Inflammatory macrophage (primary cell): ENCODE measurements around the gene DCK.
"Not testable (repeated sequence)": the region's sequence is repeated elsewhere in the genome, so short reads cannot be mapped to it uniquely, and the experiment has no call there.

Experiments used
- DNase-seq, 2 donors: peaks; one replicate each; pipeline ENCODE4 v3.0.0-alpha.2; 2020 to 2022
- total RNA-seq, 18 experiments: gene quantifications; one replicate each; lab custom pipeline; 2026; ENCODE audit warnings: mixed read lengths in 6 of 18, inconsistent platforms in 2 of 18; lab: John Stamatoyannopoulos, UW

The DCK gene
- 19.9 to 82.6 (median 47.7) reads per million in 18 experiments for total RNA-seq

DNA sequence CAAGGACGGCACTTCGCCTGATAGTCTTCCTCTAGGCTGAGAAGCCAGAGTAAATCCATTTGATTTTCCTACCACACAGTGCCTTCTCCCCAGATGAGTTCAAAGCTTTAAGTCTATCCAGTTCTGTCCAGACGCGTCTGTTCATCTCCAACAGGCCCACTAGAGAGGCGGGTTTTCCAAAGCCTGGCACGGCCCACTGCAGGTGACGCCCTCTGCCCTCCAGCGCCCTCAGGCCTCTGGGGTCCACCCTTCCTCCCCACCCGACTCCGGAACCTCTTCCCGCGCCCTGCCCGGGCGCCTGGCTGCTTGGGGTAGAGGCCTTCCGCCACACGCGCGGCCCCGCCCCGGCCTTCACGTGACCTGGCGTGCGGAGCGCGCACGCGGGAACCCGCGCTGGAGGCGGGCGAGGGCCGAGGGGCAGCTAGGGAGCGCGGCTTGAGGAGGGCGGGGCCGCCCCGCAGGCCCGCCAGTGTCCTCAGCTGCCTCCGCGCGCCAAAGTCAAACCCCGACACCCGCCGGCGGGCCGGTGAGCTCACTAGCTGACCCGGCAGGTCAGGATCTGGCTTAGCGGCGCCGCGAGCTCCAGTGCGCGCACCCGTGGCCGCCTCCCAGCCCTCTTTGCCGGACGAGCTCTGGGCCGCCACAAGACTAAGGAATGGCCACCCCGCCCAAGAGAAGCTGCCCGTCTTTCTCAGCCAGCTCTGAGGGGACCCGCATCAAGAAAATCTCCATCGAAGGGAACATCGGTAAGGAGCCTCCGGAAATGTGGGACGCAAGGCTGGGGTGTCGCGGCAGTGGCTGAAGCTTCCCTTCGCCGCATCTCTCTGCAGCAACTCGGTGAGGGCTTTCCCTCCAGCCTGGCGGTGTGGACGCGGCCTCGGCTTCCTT lies at the start of gene DCK:
TSS of gene DCK (plus strand) at position 469 of the 888 bp plus-strand sequence. CDS start at position 656, 187 bp downstream.
- DNase-seq = peak; percentile 92 to 94

DNA sequence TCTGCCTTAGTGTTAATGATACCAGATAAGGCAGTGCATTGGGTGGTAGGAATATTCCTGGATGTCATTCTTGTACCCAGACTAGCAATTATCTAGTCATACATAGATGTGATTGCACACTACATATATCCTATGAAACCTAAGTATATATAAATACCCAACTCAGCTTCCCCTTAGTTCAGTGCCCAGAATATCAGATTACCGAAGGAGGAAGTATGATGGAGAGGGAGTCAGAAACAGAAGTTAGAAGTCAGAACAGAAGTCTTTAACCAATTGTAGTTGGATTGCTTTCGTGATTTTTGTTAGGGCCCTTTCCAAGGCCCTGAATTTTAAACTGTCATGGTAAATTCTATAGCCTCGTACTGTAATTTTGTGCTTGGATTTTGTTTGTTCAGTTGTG lies 48.4 kb upstream of the DCK start:
- peak; percentile 64 to 90 for DNase-seq

- no peak for DNase-seq
These were observed 47.9 kb upstream of the DCK start for GRCh38 chr4:70945452-70946055.

- DNase-seq = peak; percentile 75 to 94
These were observed 46.5 kb upstream of the DCK start for GRCh38 chr4:70946939-70947338.

DNA sequence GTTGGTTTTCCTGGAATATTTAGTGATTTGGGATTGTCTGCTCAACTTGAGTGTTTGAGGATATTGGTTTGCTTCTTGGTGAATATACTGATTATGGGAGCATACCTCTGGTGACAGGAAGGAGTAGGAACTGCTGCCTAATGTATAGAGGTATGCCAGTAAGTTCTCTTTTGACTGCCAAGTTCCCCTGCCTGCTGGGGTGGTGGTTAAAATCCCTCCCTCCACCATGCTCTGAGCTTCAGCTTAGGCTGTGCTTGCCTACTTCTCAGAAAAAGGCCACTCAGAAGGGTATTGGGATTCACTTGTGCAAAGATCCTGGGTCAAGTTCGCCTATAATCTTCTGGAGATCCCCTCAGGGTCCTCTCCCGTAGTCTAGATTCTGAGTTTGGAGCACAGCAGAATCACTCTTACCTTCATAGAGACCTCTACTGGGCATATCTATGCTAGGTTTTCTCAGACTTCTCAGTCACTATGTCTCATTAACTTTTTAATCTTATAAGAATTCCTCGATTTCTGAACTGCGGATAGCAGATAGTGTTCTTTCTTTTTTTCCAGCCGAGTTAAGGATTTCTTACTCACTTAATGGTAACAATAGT lies 44.7 kb upstream of the DCK start:
- DNase-seq = peak; percentile 37 to 40

GRCh38 chr4:70954032-70954431 lies 39.4 kb upstream of the DCK start:
- no peak for DNase-seq

DNA sequence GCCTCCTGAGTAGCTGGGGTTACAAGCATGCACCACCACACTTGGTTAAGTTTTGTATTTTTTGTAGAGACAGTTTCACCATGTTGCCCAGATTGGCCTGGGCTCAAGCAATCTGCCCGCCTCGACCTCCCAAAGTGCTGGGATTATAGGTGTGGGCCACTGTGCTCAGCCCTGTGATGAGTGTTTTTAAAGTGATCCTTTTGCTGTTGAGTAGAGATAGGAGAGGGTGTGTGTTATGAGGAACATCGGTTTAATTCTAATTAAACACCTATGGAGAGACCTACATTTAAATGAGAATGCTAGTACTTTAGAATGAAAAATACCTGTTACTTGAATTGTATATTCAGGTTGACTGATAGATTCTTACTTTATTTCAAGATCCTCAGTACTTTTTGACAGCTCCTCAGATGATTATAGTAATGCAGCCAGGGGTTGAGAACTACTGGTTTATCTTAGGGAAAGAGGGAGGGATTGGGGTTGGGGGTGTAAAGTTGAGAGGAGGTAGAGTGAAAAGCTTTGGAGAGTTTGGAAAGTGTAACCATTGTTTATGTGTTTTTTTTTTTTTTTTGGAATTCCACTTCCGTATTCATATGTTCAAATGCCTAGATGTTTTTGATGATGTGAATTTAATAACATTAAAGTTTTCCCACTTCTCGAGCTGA lies 36.8 kb upstream of the DCK start:
- DNase-seq = no peak

GRCh38 chr4:70958681-70959080 lies 34.8 kb upstream of the DCK start:
- no peak for DNase-seq

- no peak for DNase-seq
These were observed 24.4 kb upstream of the DCK start for GRCh38 chr4:70969076-70969475.

DNA sequence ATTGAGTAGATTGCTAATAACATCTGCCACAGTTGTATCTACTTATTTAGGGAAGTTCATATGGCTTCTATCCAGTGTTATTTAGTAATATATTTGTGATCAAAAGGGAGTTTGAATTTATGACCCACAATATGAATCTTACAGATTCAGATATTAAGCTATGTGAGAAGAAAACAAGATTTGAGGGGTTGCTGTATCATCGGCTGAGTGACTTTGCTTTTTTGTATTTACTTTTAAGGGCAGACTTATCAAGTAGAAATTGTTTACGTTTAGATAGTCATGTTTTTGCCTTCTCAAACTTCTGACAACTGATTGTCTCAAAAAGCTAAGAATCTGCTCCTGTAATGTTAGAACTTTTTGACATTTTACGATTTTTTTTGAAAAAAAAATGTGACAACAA lies 17.2 kb upstream of the DCK start:
- DNase-seq = no peak

DNA sequence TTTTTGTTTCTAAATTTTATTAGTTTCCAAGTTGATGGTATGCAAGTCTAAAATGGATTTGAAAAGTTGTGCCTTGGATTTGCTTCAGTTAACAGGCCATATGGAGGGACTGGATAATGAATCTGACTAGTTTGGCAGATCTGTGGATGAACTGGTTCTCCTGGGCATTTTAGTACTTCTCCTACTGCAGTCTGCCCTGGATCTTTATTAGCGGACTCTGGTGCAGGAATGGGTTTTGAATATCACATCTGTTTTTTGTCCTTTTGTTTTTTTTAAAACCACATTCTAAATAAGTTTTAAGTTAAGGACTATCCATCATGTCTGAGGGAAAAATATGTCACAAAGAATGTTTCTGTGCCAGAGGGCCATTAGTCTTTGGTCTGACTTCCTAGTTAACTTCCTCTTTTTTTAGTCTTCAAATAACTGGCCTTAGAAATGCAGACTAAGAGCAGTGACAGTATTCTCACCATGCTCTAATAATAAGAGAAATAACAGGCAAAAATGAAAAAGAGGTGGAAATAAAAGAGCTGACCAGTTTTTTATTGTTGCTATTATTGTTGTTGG lies 13.9 kb upstream of the DCK start:
- DNase-seq = peak; percentile 34 to 55

- DNase-seq = no peak
These were observed 13.3 kb upstream of the DCK start for GRCh38 chr4:70980196-70980595.

- no peak for DNase-seq
These were observed 9.3 kb upstream of the DCK start for GRCh38 chr4:70984106-70984505.

DNA sequence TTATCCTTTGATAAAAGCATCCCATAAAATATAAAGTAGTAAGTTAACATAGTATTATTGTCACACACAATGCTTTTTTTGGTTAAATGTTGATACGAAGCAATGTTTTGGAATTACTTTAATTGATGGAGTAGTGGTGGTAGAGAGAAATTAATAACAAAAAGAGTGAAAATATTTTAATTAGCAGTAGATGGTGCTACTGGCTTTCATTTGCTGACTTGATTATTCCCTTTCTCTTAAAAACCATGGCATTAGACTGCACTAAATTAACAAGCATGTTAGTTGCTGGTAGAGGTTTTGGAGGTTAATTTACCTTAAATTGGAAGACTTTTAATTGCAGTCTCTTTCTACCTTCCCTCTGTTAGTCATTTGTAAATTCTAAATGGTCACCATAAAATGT lies 8.9 kb upstream of the DCK start:
- DNase-seq = no peak

GRCh38 chr4:70991596-70991995 lies 1.9 kb upstream of the DCK start:
- DNase-seq = no peak

GRCh38 chr4:70992391-70992881 lies 1.0 kb upstream of the DCK start:
- DNase-seq = peak in 1 of 2 donors; percentile 8

DNA sequence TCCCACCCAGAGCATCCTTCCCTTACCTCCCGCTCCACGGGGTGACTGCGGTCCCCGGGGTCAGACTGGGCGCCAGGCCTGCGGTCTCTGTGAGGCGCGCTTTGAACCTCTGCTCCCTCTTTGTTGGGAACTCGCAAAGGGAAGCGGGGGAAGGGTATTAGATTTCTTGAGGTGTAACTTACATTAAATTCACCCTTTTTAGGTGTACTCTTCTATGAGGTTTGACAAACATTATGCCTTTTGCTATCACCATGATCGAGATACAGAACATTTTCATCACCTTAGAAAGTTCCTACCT lies 569 bp downstream of the DCK start:
- DNase-seq = no peak

DNA sequence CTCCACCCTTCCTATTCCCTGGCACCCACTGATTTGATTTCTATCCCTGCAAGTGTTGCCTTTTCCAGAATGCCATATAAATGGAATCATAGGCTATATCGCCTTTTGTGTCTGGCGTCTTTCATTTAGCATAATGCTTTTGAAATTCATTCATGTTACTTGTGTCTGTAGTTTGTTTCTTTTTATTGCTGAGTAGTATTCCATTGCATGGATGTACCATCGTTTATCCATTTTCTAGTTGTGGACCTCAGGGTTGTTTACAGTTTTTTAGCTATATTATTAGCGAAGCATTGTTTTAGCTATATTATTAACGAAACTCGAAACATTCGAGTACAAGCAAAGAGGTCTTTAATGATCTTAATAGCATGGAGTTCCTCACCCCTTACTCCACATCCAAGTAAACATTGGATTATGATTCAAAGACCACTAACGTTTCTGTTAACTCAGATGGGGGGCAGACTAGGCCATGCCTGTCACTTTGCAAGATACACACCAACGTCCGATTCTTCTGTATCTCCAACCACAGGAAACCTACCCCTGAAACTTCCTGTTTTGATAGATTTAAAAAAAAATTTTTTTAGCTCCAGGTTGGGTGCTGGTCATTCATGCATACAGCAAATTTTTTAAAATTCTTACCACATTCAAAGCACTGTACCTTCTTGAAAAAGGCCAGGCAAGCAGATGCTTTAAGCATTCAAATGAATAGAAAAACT lies 1.1 kb downstream of the DCK start:
- DNase-seq = peak in 1 of 2 donors; percentile 21

DNA sequence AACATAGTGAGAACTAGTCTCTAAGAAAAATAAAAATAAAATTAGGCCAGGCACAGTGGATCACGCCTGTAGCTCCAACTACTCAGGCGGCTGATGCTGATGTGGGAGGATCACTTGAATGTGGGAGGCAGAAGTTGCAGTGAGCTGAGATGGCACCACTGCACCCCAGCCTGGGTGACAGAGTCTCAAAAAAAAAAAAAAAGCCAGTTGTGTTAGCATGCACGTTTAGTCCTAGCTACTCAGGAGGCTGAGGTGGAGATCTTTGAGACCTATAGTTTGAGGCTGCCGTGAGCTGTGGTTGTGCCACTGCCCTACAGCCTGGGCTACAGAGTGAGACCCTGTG lies 2.5 kb downstream of the DCK start:
- peak; percentile 45 to 73 for DNase-seq

- DNase-seq = no peak
These were observed 3.6 kb downstream of the DCK start for GRCh38 chr4:70997036-70997435.

- DNase-seq = no peak
These were observed 4.1 kb downstream of the DCK start for GRCh38 chr4:70997546-70997945.

DNA sequence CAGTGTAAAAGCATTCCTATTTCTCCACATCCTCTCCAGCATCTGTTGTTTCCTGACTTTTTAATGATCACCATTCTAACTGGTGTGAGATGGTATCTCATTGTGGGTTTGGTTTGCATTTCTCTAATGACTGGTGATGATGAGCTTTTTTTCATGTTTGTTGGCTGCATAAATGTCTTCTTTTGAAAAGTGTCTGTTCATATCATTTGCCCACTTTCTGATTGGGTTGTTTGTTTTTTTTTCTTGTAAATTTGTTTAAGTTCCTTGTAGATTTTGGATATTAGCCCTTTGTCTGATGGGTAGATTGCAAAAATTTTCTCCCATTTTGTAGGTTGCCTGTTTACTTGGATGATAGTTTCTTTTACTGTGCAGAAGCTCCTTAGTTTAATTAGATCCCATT lies 6.2 kb downstream of the DCK start:
- DNase-seq = not testable (repeated sequence)
